Measurements from ENCODE around the gene OR10V1. TPM values are rescaled to one million over a fixed set of nuclear protein-coding genes. Genes with fewer than 3 reads are reported as not detected.
A peak's percentile ranks its signal among the peaks of the same experiment; 100 is the strongest.

OR10V1 gene
- total and polyA plus RNA-seq, 9 of the 15 experiments (the other 6 are each of a cell fraction or from before 2014, with no cell fraction given), result not detected

DNA sequence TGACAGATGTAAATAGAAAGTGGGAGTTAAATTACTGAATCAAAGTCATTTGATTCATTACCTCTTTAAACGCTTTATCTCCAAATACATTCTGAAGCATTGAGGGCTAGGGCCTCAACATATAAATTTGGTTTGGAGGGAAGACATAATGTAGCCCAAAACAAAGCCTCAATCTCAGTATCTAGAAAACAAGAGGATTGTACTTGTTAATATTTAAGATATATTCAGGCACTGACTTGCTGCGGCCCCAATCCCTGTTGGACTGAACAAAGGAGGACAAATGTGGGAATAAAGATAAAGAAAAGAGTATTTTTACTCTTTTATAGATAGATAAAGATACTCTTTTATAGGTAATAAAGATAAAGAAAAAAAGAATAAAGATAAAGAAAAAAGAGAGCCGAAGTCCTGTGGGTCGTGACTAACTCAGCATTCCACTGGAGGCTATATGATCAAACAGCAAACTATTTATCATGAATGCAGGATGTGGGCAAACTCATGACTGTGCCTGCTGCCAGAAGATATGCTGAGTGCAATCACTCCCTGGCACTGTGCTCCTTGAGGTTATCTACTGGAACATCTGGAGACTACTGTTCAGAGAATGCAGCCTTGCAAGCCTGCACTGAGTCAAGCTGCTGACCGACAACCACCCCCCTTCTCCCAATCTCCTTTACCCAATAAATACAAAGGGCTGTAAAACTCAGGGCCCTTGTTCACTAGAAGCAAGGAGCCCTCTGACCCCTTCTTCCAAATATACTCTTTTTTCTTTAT lies 6.9 kb downstream of the OR10V1 start (continued):
- TF ChIP-seq, protein P1, sequence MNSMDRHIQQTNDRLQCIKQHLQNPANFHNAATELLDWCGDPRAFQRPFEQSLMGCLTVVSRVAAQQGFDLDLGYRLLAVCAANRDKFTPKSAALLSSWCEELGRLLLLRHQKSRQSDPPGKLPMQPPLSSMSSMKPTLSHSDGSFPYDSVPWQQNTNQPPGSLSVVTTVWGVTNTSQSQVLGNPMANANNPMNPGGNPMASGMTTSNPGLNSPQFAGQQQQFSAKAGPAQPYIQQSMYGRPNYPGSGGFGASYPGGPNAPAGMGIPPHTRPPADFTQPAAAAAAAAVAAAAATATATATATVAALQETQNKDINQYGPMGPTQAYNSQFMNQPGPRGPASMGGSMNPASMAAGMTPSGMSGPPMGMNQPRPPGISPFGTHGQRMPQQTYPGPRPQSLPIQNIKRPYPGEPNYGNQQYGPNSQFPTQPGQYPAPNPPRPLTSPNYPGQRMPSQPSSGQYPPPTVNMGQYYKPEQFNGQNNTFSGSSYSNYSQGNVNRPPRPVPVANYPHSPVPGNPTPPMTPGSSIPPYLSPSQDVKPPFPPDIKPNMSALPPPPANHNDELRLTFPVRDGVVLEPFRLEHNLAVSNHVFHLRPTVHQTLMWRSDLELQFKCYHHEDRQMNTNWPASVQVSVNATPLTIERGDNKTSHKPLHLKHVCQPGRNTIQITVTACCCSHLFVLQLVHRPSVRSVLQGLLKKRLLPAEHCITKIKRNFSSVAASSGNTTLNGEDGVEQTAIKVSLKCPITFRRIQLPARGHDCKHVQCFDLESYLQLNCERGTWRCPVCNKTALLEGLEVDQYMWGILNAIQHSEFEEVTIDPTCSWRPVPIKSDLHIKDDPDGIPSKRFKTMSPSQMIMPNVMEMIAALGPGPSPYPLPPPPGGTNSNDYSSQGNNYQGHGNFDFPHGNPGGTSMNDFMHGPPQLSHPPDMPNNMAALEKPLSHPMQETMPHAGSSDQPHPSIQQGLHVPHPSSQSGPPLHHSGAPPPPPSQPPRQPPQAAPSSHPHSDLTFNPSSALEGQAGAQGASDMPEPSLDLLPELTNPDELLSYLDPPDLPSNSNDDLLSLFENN (IDR thresholded peaks at IDR 0.05; ENCODE audit: low read depth in 2 of 2, low read length in 2 of 2), result peak in 1 of 2 experiments; percentile 95; a peak in 2 of 4 replicates
- TF ChIP-seq BMI1 (IDR thresholded peaks at IDR 0.05; ENCODE audit: low read length) (no peak), NCOR1 (IDR thresholded peaks at IDR 0.05) (peak; percentile 98), PRMT5 (CRISPR knock-in tag; IDR thresholded peaks at IDR 0.05) (no peak), GTF2E2 (tag; IDR thresholded peaks at IDR 0.05) (0 out of 2 replicates have a peak, but pooled peaks have one; percentile 13), TEAD4 (IDR thresholded peaks at IDR 0.05; ENCODE audit: low read length) (peak; percentile 99), TEAD4 (CRISPR knock-in tag; IDR thresholded peaks at IDR 0.05; ENCODE audit: borderline replicate concordance) (no peak), ZEB2 (IDR thresholded peaks at IDR 0.05) (0 out of 2 replicates have a peak, but pooled peaks have one; percentile 55), ZNF316 (IDR thresholded peaks at IDR 0.05) (0 out of 2 replicates have a peak, but pooled peaks have one; percentile 38), ZNF134 (CRISPR knock-in tag; conservative IDR thresholded peaks at IDR 0.05) (peak; percentile 56), NR2C2 (CRISPR knock-in tag; IDR thresholded peaks at IDR 0.05) (no peak), NR2C2 (tag; IDR thresholded peaks at IDR 0.05) (peak; percentile 76), FOXM1 (IDR thresholded peaks at IDR 0.05; ENCODE audit: low read depth) (peak; percentile 95), FOXM1 (CRISPR knock-in tag; IDR thresholded peaks at IDR 0.05; ENCODE audit: low read depth) (no peak)
- TF ChIP-seq, protein P2, sequence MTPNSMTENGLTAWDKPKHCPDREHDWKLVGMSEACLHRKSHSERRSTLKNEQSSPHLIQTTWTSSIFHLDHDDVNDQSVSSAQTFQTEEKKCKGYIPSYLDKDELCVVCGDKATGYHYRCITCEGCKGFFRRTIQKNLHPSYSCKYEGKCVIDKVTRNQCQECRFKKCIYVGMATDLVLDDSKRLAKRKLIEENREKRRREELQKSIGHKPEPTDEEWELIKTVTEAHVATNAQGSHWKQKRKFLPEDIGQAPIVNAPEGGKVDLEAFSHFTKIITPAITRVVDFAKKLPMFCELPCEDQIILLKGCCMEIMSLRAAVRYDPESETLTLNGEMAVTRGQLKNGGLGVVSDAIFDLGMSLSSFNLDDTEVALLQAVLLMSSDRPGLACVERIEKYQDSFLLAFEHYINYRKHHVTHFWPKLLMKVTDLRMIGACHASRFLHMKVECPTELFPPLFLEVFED (CRISPR knock-in tag; conservative IDR thresholded peaks at IDR 0.05), result peak; percentile 67; the same call in 1 of the 2 replicates
- TF ChIP-seq, protein P3, sequence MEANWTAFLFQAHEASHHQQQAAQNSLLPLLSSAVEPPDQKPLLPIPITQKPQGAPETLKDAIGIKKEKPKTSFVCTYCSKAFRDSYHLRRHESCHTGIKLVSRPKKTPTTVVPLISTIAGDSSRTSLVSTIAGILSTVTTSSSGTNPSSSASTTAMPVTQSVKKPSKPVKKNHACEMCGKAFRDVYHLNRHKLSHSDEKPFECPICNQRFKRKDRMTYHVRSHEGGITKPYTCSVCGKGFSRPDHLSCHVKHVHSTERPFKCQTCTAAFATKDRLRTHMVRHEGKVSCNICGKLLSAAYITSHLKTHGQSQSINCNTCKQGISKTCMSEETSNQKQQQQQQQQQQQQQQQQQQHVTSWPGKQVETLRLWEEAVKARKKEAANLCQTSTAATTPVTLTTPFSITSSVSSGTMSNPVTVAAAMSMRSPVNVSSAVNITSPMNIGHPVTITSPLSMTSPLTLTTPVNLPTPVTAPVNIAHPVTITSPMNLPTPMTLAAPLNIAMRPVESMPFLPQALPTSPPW (CRISPR knock-in tag; IDR thresholded peaks at IDR 0.05), result peak; percentile 95
- TF ChIP-seq, protein P4, sequence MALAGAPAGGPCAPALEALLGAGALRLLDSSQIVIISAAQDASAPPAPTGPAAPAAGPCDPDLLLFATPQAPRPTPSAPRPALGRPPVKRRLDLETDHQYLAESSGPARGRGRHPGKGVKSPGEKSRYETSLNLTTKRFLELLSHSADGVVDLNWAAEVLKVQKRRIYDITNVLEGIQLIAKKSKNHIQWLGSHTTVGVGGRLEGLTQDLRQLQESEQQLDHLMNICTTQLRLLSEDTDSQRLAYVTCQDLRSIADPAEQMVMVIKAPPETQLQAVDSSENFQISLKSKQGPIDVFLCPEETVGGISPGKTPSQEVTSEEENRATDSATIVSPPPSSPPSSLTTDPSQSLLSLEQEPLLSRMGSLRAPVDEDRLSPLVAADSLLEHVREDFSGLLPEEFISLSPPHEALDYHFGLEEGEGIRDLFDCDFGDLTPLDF (CRISPR knock-in tag; IDR thresholded peaks at IDR 0.05), result no peak
